Measurements from ENCODE around the gene MYO1A.

DNA sequence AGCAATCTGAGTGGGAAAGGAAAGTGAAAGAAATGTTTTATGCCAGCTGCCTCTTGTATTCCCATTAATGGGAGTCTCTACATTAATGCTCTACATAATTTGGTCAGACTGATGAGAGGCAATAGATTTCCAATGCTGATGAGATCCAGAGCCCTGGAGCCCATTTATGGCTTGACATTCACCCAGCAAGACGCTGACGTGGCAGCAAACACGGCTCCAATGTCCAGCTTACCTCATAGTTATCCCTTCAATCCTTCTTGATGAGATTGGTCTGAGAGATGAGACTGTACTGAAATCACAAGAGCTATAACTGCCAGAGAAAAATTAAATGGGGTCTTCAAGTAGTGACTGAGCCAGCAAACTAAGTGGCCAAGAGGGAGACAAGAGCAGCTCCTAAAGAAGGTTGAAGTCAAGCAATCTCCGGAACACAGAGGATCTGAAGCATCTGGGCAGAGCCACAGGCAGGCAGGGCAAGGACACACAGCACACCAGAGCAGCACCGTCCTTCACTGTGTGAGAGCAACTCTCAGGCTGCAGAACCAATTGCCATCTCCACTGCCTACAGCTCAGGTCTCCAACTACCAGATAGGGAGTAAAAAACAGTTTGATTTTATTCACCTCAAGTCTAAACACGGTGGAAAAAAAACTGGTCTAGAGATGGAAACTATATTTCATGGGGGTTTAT lies 7.3 kb upstream of the MYO1A start:
- TF ChIP-seq, protein P1, sequence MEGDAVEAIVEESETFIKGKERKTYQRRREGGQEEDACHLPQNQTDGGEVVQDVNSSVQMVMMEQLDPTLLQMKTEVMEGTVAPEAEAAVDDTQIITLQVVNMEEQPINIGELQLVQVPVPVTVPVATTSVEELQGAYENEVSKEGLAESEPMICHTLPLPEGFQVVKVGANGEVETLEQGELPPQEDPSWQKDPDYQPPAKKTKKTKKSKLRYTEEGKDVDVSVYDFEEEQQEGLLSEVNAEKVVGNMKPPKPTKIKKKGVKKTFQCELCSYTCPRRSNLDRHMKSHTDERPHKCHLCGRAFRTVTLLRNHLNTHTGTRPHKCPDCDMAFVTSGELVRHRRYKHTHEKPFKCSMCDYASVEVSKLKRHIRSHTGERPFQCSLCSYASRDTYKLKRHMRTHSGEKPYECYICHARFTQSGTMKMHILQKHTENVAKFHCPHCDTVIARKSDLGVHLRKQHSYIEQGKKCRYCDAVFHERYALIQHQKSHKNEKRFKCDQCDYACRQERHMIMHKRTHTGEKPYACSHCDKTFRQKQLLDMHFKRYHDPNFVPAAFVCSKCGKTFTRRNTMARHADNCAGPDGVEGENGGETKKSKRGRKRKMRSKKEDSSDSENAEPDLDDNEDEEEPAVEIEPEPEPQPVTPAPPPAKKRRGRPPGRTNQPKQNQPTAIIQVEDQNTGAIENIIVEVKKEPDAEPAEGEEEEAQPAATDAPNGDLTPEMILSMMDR (IDR thresholded peaks at IDR 0.05) = no peak
- no peak for TF ChIP-seq ZFX (IDR thresholded peaks at IDR 0.05; ENCODE audit: borderline replicate concordance)

Measured in 22Rv1 (cell line).